NCI-H128 (cell line): ENCODE measurements around the gene GNAI3.

Experiments
- DNase-seq: peaks from one replicate; lab custom pipeline; 2025; ENCODE audit not compliant: unreplicated experiment; lab: John Stamatoyannopoulos, UW

GNAI3 gene

GRCh38 chr1:109523706-109524105 is 24.7 kb upstream of the GNAI3 start:
- DNase-seq = no peak

DNA sequence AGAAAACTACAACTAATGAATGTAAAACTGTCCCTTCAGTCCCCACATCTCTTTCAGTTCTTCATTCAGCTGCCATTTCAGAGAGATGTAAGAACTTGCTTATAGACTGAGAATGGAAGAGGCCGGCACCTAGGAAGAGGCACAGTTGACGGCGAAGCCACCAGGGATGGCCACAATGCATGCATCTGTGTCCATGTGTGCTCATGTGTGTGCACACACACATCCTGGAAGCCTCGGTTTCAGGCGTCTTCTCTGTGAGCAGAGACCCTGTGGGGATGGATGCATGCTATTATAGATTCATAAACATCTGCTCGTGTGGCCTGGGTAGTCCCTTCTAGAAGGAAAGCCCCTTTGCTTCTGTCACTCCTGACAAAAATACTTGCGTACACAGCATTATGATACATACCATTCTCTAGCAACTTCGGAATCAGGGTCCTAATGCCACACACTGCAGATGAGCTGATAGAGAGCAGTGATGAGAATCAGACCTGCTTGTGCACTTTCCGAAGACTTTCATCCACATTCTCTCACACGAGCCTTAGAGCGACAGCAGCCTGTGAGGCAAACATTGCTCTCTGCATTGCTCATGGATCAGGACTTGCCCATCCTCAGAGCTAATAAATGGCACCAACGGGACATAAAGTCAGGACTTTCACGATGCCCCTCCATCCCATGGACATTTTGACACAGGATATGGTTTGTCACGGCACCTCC is 21.2 kb upstream of the GNAI3 start:
- DNase-seq = no peak

- DNase-seq = no peak
Measured at GRCh38 chr1:109527846-109528695, 20.3 kb upstream of the GNAI3 start.

DNA sequence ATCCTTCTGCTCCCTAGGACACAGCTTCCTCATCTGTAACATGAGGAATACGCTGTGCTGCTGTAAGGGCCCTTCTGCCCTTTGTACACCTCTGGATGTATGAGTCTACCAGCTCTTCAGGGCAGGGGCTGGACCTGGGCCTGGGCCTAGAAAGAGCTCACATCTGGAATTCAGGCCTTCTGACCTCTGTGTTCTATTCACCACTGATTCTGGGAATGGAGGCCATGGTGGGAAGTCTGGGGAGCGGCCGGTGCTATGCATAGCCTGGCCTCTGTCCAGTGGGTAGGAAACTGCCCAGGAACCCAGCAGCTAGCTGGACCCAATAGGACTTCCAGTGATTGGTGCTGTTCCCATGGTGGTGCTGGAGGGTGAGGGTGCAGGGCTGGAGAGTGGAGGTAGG is 19.7 kb upstream of the GNAI3 start:
- no peak for DNase-seq

GRCh38 chr1:109529881-109530456 is 18.4 kb upstream of the GNAI3 start:
- no peak for DNase-seq

DNA sequence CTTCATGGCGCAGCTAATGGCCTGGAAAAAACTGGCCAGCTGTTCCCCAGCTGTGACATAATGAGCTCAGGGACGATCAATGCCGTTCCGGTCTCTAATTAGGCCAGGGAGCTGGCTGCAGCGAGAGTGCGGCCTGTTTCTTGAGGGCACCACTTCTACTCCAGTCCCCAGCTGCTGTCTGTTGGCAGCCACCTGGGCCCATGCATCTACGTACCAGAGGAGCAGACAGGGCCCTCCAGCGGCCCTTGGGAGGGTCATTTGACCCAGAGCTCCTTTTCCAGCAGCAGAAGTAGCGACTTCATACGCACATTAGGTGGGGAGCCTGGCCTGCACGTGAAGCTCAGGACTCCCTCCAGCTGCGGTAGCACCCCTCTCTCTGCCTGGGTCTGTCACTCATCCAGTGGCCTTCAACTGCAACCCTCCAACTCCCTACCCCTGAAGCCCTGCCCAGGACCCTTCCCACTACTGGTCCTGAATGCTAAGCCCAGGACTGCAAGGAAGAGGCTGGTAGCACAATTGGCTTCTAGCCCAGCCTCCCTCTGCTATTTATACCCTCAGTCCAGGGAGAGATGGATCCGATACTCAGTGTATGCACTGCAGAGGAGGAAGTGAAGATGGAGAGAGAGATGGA is 17.8 kb upstream of the GNAI3 start:
- no peak for DNase-seq

DNA sequence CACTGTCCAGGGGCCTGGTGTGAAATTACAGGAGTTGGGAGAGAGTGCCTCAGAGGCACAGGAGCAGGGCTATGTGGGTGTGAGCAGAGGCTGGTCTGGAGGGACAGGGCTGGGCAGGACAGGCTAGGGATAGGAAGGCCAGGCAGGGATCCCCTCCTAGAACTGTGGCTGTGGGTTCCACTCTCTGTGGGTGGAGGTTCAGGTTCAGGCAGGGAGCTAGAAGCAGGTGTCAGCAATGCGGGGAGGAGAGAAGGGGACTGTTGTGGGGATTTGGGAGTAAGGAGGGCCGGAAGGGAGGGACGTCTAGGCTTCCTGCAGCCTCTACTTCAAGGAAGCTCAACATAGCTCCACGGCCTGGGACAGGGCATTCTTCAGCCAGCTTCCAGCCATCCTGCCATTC is 17.0 kb upstream of the GNAI3 start:
- DNase-seq = no peak

- DNase-seq = no peak
Measured at GRCh38 chr1:109531826-109532364, 16.5 kb upstream of the GNAI3 start.

- peak; percentile 72 for DNase-seq
Measured at GRCh38 chr1:109532365-109533136, 15.9 kb upstream of the GNAI3 start.

DNA sequence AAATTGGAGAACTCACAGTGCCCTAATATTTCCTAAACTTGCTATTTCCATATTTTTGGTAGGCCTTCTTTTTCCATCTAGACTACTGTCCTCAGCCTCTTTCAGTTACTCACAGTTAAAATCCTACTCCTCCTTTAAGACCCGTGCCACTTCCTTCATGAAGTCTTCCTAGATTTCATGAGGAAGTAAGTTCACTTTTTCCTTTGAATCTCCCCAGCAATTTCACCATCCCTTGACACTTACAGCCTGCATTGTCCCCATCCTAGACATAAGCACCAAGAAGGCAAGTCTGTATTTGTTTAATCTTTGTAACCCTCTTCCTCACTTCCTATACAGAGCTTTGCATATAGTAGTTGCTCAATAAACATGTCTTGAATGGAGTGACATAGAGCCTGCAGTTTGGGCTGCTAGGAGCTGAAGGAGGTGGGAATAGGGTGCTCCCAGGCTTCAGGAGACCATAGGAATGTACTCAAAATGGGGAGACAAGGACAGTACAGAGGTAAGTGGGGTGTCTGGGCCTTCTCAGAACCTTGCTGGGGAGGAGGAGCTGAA is 14.0 kb upstream of the GNAI3 start:
- no peak for DNase-seq

DNA sequence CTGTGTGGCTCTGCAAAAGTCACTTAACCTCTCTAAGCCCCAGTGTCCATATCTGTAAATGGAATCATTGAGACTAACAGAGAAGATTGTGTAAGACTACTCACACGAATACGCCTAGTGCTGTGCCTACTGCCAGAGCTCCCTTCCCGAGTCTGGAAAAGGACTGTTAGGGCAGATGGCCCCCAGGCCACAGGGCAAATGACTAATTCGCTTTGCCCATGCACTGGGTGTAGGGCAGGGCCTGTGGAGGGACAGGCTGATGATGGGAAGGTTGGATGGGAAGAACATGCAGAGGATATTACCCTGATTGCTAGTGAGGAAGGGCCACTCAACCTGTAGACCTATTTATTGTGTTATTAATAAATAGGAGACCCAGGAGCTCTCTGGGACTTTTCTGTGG is 12.9 kb upstream of the GNAI3 start:
- DNase-seq = no peak

DNA sequence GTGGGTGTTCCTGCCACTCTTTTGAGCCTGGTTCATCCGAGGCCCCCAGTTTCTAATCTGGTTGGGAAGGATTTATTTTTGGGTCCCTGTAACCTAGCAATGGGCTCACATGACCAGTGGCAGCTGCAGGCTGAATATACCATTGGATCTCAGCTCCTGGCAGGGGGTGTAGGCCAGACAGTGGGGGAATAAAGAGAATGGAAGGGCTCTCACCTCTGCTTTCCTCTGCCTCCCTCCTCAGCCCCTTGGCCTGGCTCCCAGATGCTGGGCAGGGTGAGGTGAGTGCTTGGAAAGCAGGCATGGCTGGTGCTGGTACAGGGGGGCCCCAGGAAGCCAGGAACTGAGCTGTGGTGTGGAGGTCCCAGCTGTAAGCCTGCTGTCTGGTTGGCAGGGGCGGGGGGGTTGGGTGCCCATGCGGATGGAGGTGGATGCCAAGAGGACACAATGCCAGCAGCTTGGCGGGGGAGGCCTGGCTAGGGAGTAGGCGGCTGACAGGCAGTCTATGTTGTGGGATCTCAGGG is 12.4 kb upstream of the GNAI3 start:
- peak; percentile 21 for DNase-seq

- DNase-seq = no peak
Measured at GRCh38 chr1:109537450-109538178, 10.8 kb upstream of the GNAI3 start.

GRCh38 chr1:109538827-109539555 is 9.4 kb upstream of the GNAI3 start:
- no peak for DNase-seq

DNA sequence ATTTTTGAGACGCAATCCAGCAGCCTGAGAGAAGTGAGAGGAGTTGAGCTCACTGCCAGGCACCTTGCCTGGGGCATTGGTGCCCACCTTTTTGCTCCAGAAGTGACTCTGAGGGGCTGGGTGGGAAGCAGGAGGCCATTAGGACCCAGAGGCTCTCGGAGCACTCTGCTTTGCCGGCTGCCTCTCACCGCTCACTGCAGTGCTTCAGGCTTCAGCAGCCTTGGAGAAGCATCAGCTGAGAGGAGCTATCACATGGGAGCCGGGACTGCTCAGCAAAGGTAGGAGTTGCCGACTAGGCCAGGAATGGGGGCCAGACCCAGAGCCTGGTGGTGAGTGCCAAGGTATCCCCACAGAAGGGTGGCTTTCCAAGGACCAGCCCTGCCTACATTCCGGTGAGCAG is 8.7 kb upstream of the GNAI3 start, which contains the start of gene GPR61:
TSS of gene GPR61 (plus strand) at position 197 of the 400 bp plus-strand sequence. CDS start 3,151 bp downstream, outside the sequence.
- DNase-seq = no peak

- no peak for DNase-seq
Measured at GRCh38 chr1:109541102-109541501, 7.3 kb upstream of the GNAI3 start.

DNA sequence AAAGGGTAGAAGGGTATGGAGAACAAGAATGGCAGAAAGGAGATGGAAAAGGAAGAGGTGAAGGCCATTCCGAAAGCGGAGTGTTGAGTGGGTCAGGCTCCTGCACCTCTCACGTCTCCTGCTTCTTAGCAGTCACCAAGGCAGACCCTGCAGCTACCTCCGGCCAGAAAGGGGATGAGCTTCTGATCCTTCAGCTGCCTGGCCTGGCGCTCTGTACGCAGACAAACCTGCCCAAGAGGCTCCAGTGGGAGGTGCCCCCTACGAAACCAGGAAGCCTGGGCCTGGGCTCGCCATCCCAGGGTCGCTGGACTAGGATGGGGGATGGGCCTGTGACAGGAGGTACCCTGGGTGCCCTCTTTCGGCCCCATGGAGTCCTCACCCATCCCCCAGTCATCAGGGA is 5.8 kb upstream of the GNAI3 start:
- no peak for DNase-seq

DNA sequence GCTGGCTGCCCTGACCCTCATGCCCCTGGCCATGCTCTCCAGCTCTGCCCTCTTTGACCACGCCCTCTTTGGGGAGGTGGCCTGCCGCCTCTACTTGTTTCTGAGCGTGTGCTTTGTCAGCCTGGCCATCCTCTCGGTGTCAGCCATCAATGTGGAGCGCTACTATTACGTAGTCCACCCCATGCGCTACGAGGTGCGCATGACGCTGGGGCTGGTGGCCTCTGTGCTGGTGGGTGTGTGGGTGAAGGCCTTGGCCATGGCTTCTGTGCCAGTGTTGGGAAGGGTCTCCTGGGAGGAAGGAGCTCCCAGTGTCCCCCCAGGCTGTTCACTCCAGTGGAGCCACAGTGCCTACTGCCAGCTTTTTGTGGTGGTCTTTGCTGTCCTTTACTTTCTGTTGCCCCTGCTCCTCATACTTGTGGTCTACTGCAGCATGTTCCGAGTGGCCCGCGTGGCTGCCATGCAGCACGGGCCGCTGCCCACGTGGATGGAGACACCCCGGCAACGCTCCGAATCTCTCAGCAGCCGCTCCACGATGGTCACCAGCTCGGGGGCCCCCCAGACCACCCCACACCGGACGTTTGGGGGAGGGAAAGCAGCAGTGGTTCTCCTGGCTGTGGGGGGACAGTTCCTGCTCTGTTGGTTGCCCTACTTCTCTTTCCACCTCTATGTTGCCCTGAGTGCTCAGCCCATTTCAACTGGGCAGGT is 5.0 kb upstream of the GNAI3 start:
- no peak for DNase-seq
